Measurements from ENCODE around the gene PML.

The PML gene

GRCh38 chr15:74037171-74038117 is 42.9 kb downstream of the PML start:
- TF ChIP-seq, protein P1, sequence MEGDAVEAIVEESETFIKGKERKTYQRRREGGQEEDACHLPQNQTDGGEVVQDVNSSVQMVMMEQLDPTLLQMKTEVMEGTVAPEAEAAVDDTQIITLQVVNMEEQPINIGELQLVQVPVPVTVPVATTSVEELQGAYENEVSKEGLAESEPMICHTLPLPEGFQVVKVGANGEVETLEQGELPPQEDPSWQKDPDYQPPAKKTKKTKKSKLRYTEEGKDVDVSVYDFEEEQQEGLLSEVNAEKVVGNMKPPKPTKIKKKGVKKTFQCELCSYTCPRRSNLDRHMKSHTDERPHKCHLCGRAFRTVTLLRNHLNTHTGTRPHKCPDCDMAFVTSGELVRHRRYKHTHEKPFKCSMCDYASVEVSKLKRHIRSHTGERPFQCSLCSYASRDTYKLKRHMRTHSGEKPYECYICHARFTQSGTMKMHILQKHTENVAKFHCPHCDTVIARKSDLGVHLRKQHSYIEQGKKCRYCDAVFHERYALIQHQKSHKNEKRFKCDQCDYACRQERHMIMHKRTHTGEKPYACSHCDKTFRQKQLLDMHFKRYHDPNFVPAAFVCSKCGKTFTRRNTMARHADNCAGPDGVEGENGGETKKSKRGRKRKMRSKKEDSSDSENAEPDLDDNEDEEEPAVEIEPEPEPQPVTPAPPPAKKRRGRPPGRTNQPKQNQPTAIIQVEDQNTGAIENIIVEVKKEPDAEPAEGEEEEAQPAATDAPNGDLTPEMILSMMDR (IDR thresholded peaks at IDR 0.05; ENCODE audit: low read depth, low read length) = no peak
- H3K4me3 ChIP-seq (ENCODE audit: low read depth, low read length) = no peak overlapping the region

DNA sequence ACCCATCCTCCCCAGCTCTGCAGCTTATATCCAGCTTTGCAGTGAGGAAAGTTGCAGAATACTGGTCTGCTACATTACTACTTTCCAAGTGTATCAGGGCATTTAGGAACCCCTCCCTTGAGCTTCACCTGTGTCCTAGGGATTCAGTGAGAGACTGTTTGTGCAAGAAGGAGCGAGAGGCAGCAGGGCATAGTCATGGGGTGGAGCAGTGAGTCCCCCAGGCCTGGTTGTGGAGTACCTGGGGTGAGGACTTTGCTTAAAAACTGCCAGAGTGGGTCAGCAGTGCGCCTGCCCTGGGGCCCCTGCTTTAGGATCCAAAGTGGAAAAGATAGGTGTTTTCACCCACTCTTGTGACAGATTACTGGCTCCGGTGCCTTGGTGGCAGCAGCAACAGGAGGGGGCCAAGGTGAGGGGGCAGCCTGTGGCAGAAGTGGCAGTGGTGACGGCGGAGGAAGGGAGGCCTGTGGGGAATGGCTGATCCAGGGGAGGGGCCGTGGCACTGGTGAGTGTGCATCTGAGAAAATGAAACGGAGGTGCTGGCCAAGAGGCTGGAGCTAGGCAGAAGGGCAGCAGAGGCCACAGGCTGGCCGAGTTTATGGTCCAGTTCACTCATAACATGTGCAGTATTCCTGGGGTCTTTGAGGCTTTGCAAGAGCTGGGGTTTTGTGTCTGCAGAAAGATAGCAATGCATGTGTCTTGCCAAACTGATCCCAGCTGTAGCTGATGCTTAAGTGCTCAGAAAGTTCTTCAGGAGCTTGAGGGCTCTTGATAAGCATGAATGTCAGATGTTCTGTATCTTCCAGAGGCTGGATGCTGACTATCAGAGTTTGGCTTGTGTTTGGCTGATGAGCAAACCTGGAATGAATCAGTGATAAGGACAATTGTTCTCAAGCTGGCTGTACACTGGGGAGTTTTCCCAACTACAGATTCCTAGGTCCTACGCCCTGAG is 44.5 kb downstream of the PML start:
- TF ChIP-seq, protein P1 (IDR thresholded peaks at IDR 0.05; ENCODE audit: low read depth, low read length) = no peak
- no peak overlapping the region for H3K4me3 ChIP-seq (ENCODE audit: low read depth, low read length)

GRCh38 chr15:74039656-74040010 is 45.1 kb downstream of the PML start:
- no peak overlapping the region for H3K4me3 ChIP-seq (ENCODE audit: low read depth, low read length)
- TF ChIP-seq, protein P1 (IDR thresholded peaks at IDR 0.05; ENCODE audit: low read depth, low read length) = no peak

DNA sequence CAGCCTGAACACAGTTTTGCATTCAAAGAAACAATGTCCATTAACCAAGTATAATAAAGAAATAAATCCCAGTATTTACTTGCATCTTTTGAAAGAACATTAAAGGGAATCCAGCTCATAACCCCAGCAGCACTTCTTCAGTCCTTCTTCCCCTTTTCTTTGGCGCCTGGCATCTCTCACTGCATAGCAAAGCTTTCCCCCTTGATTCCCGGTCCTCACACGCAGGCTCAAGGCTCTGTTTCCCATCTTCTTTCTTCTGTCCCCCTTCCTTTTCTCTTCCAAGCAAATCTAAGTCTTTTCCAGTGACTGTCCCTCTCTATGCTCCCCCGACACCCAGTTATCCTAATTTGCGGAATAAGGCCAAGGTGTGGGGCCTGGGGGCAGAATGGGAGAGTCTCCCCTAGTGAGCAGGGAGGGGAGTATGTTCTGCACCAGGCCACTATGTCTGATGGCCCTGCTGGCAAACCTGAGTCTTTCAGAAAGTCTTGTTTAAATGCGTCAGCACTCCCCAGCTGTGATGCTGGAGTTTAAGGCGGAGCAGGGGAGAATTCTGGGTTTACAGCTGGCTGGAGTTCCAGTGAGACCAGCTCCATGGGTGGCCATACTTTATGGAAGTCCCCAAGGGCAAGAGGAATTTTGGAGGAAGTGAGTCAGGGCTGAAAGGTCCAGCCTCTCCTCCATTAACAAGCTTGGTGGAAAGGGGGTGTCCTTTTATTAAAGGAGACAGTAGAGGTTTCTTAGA is 45.8 kb downstream of the PML start:
- TF ChIP-seq, protein P1 (IDR thresholded peaks at IDR 0.05; ENCODE audit: low read depth, low read length) = 0 out of 2 replicates have a peak, but pooled peaks have one; percentile 4
- no peak overlapping the region for H3K4me3 ChIP-seq (ENCODE audit: low read depth, low read length)

DNA sequence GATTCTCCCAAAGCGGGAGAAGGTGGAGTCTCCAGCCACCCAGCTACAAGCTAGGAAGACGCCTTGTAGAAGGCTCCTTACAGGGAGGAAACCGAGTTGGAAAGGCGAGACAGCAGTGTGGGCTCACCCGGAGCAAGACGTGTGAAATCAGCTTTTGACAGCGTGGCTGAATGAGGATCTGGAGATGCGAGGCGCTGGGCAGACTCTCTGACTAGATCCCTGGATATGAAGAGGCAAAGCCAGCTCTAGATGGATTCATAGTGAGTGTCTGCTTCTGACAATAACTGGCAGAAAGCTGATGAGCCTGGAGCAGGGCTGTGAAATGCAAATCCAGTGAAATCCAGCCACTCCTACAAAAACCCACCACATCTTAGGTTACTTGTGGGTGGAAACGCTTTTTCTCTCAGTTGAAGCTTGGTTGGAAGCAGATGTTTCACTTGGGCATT is 46.8 kb downstream of the PML start:
- TF ChIP-seq, protein P1 (IDR thresholded peaks at IDR 0.05; ENCODE audit: low read depth, low read length) = no peak
- no peak overlapping the region for H3K4me3 ChIP-seq (ENCODE audit: low read depth, low read length)

- TF ChIP-seq, protein P1 (IDR thresholded peaks at IDR 0.05; ENCODE audit: low read depth, low read length) = no peak
- no peak overlapping the region for H3K4me3 ChIP-seq (ENCODE audit: low read depth, low read length)
Measured at GRCh38 chr15:74041777-74042435, 47.4 kb downstream of the PML start.

Data from WI38 (cell line).